22Rv1 (cell line): ENCODE measurements around the gene ANKRD33B.

ENCODE experiments used
- CTCF ChIP-seq: fragments of 450-650 bp; IDR thresholded peaks from 2 replicates; pipeline ENCODE4 v1.5.1; 2017; ENCODE audit warnings: mild to moderate bottlenecking
- ZFX ChIP-seq: fragments of 450-650 bp; IDR thresholded peaks from 2 replicates; pipeline ENCODE4 v1.6.1; 2017; ENCODE audit warnings: antibody characterized with exemption, borderline replicate concordance

- TF ChIP-seq CTCF: no peak
- TF ChIP-seq ZFX: no peak
Observed at GRCh38 chr5:10591966-10592365, 28.1 kb downstream of the ANKRD33B start.
